ENCODE results near the gene RNASE12. TPM values are rescaled to one million over a fixed set of nuclear protein-coding genes. Genes with fewer than 3 reads are reported as not detected.

Gene RNASE12
- total and polyA plus RNA-seq, 8 donors = not detected

DNA sequence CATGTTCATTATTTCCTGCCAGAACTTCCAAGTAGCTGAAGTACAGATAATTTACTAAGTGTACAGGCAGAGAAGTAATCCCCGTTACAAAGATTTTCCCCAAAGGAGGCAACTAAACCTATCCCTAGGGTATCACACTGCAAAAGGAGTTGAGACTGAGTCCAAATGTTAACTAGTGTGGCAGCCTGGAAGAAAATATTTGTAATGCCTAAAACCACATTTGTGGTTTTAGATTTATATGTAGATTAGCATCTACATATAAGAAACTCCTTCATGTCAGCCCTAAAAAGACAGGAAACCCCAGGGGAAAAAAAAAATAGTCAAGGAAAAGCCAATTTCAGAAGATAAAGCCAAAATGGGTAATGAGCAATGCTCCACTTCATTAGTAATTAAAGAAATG lies 1.4 kb upstream of the RNASE12 start:
- Histone ChIP-seq H3K27me3 (no peaks in the 10 kb centered on the region), H3K4me3 (no peak overlapping the region), H3K4me1 (no peaks in the 10 kb centered on the region), H3K27ac (no peak overlapping the region), H3K36me3 (no peaks in the 10 kb centered on the region), H3K9me3 (no peaks in the 10 kb centered on the region)
- TF ChIP-seq, protein P1, sequence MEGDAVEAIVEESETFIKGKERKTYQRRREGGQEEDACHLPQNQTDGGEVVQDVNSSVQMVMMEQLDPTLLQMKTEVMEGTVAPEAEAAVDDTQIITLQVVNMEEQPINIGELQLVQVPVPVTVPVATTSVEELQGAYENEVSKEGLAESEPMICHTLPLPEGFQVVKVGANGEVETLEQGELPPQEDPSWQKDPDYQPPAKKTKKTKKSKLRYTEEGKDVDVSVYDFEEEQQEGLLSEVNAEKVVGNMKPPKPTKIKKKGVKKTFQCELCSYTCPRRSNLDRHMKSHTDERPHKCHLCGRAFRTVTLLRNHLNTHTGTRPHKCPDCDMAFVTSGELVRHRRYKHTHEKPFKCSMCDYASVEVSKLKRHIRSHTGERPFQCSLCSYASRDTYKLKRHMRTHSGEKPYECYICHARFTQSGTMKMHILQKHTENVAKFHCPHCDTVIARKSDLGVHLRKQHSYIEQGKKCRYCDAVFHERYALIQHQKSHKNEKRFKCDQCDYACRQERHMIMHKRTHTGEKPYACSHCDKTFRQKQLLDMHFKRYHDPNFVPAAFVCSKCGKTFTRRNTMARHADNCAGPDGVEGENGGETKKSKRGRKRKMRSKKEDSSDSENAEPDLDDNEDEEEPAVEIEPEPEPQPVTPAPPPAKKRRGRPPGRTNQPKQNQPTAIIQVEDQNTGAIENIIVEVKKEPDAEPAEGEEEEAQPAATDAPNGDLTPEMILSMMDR (IDR thresholded peaks at IDR 0.05) = no peak
- ATAC-seq (no peak), DNase-seq (no peak)
- intact Hi-C loops (cut with DNase I) = no loop called here

DNA sequence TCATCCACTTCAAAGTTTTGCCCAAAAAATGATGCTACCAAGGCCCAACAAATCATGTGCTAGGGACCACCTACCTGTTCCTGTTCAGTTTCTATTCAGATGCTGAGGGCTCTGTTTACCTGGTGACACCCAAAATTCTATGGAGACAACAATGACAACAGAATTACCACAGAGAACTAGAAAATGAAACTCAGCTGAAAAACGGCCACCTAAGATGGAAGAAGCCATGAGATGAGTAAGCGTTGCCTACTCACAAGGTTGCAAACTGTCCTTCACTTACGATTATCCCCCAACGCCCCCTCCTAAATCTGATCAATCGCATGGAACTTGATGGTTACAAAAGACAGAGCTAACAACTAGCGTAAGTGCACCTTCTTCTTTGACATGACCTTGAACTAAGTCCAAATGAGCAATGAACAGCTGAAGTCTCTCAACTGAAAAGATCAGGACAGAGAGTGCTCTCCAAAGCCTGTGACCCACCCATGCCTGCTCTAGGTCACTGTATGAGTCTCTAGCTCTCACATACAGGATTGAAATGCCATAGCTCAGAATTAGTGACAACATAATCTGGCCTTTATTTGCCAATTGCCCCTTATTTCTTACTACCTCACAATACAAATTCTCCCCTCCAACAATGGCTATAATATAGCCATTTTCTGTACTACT lies 3.6 kb downstream of the RNASE12 start, which contains the start of gene RNASE11:
Gene RNASE11, minus strand, starts transcription at position 513 of the 666 bp plus-strand sequence.
- no peak for ATAC-seq
- intact Hi-C loops (cut with DNase I) = no loop called here

DNA sequence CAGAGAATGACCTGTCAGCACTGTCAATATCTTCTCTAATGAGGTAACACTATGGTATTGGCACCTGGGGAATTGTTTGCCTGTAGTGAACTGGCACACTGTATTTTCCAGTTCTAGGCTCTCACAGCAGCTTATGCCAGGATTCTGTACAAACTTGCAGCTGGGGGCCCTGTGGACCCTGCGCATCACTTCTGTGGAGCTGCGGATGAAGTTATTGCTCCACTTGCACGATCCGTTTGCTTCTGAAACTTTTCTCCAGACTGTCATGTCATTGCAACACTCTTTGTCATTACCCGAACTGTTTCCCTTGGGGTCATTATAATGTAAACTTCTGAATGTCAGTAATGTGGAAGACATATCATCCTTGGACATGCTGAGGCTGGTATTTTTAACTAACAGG lies 7.3 kb downstream of the RNASE12 start:
- Histone ChIP-seq H3K9me3 (no peaks in the 10 kb centered on the region), H3K27me3 (no peaks in the 10 kb centered on the region), H3K27ac (no peak overlapping the region), H3K4me1 (no peaks in the 10 kb centered on the region), H3K36me3 (no peaks in the 10 kb centered on the region), H3K4me3 (no peak overlapping the region)
- DNase-seq (no peak), ATAC-seq (no peak)
- intact Hi-C loops (cut with DNase I) = no loop called here
- TF ChIP-seq, protein P1 (IDR thresholded peaks at IDR 0.05) = no peak

More for the DNA sequence above, 3.6 kb downstream of the RNASE12 start, which contains the start of gene RNASE11:
- H3K4me3 ChIP-seq = no peak within 1 kb of the TSS
- H3K27me3 ChIP-seq = no peaks in the 10 kb centered on the region
- no peaks in the 10 kb centered on the region for H3K4me1 ChIP-seq
- no peaks in the 10 kb centered on the region for H3K9me3 ChIP-seq
- TF ChIP-seq, protein P1 (IDR thresholded peaks at IDR 0.05) = no peak
- DNase-seq = no peak
- H3K27ac ChIP-seq = no peak within 1 kb of the TSS
- H3K36me3 ChIP-seq = no peaks in the 10 kb centered on the region

DNA sequence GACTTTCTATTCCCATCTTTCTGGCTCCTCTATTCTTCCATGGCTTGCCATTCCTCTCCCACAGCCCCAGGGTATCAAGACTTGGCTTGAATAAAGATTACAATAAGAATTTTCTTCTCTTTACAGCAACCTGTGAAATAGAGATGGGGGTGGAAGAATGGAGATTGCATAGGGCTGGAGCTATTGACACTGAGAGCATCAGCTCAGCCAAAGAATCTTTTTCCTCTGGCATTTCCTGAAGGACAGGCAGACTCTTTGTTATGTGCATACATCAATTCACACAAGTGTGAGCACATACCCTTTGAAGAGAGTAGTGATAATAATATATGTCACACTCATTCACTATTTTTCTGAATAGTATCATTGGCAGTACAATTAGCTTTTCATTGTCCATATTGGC lies 8.0 kb downstream of the RNASE12 start:
- Histone ChIP-seq H3K4me3 (no peak overlapping the region), H3K36me3 (no peaks in the 10 kb centered on the region), H3K4me1 (no peaks in the 10 kb centered on the region), H3K27ac (no peak overlapping the region), H3K9me3 (no peaks in the 10 kb centered on the region), H3K27me3 (no peaks in the 10 kb centered on the region)
- intact Hi-C loops (cut with DNase I) = no loop called here
- ATAC-seq (no peak), DNase-seq (no peak)
- TF ChIP-seq, protein P1 (IDR thresholded peaks at IDR 0.05) = no peak

DNA sequence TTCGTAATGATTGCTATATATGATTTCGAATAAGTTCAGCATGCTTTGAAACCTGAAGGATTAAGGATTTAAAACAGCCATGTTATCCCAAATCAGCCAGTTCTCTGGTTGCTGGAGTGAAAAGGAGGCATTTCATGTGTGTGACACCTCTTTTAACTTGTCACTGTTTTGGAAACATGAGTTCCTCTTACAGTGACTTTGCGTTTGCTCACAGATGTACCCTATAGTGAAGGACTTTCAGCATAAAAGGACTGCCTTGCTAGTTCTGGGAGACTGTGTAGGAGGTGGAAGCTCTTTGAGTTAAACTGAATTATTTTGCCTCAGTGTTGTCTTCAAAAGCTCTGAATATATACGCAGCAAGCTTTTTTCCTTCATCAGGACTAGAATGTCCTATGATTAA lies 10.9 kb downstream of the RNASE12 start:
- Histone ChIP-seq H3K27me3 (no peaks in the 10 kb centered on the region), H3K36me3 (no peaks in the 10 kb centered on the region)

More for the DNA sequence above, 10.9 kb downstream of the RNASE12 start:
- Histone ChIP-seq H3K9me3 (no peaks in the 10 kb centered on the region), H3K4me1 (no peaks in the 10 kb centered on the region), H3K27ac (no peak overlapping the region), H3K4me3 (no peak overlapping the region)
- DNase-seq (no peak), ATAC-seq (no peak)
- intact Hi-C loops (cut with DNase I) = no loop called here
- TF ChIP-seq, protein P1 (IDR thresholded peaks at IDR 0.05) = no peak

All from left lung (tissue), 10 donors.